HT1080 (cell line): ENCODE measurements around the gene CLDN18. TPM values are rescaled to one million over a fixed set of nuclear protein-coding genes. Genes with fewer than 3 reads are reported as not detected.

Experiments used
- DNase-seq: peaks from one replicate; pipeline ENCODE4 v3.0.0-alpha.2; 2015; ENCODE audit warnings: low read depth
- polyA plus RNA-seq, 2 experiments: library from polyadenylated mRNA; depleted of rRNA; stranded (reverse); fragments of >200 nt; gene quantifications; 2 replicates each; pipeline ENCODE4 v1.2.3, GENCODE V29; 2015
- total RNA-seq: library from RNA; depleted of rRNA; stranded (reverse); fragments of >200 nt; shearing (Covaris generic); gene quantifications from 2 replicates; pipeline ENCODE4 v1.2.3, GENCODE V29; 2014; rRNA removed

CLDN18 gene
- total RNA-seq: not detected in 2 replicates
- polyA plus RNA-seq (2015; cell fraction: cytosol; rRNA removed): not detected in 2 replicates
- polyA plus RNA-seq (2015; cell fraction: nucleus; rRNA removed): not detected in 2 replicates

GRCh38 chr3:138009476-138010272 is at the start of gene CLDN18:
TSS of gene CLDN18 (plus strand) at chr3:138010165. CDS start at chr3:138010226, 61 bp downstream.
- DNase-seq: no peak

- no peak for DNase-seq
Measured at GRCh38 chr3:137962251-137962650, 47.7 kb upstream of the CLDN18 start.

- no peak for DNase-seq
Measured at GRCh38 chr3:137963463-137963862, 46.5 kb upstream of the CLDN18 start.

GRCh38 chr3:137970914-137971831 is 38.8 kb upstream of the CLDN18 start:
- peak; percentile 71 for DNase-seq

GRCh38 chr3:137972396-137972795 is 37.6 kb upstream of the CLDN18 start:
- DNase-seq: no peak

- no peak for DNase-seq
Measured at GRCh38 chr3:137978328-137978727, 31.6 kb upstream of the CLDN18 start.

GRCh38 chr3:137987723-137988122 is 22.2 kb upstream of the CLDN18 start:
- DNase-seq: no peak

GRCh38 chr3:137988152-137988551 is 21.8 kb upstream of the CLDN18 start:
- no peak for DNase-seq

- DNase-seq: no peak
Measured at GRCh38 chr3:137988982-137989381, 21.0 kb upstream of the CLDN18 start.

GRCh38 chr3:137990427-137990826 is 19.5 kb upstream of the CLDN18 start:
- DNase-seq: peak; percentile 36

GRCh38 chr3:137992592-137992991 is 17.4 kb upstream of the CLDN18 start:
- peak; percentile 63 for DNase-seq

- DNase-seq: no peak
Measured at GRCh38 chr3:137998121-137999042, 11.6 kb upstream of the CLDN18 start.

GRCh38 chr3:138003069-138003468 is 6.9 kb upstream of the CLDN18 start:
- DNase-seq: no peak

- DNase-seq: no peak
Measured at GRCh38 chr3:138005627-138006026, 4.3 kb upstream of the CLDN18 start.

GRCh38 chr3:138007898-138008297 is 2.1 kb upstream of the CLDN18 start:
- DNase-seq: no peak

GRCh38 chr3:138010273-138010590 is 267 bp downstream of the CLDN18 start:
- no peak for DNase-seq

- no peak for DNase-seq
Measured at GRCh38 chr3:138011722-138012121, 1.8 kb downstream of the CLDN18 start.

GRCh38 chr3:138012526-138012925 is 2.6 kb downstream of the CLDN18 start:
- no peak for DNase-seq

GRCh38 chr3:138016065-138016464 is 6.1 kb downstream of the CLDN18 start:
- no peak for DNase-seq

- no peak for DNase-seq
Measured at GRCh38 chr3:138019281-138020069, 9.5 kb downstream of the CLDN18 start.
